Transverse colon (tissue), 4 donors: Measurements from ENCODE around the gene ABHD12.

Experiments used
- CTCF ChIP-seq, 5 experiments: fragments of 200-600 bp in 3 of 5; fragments of 450-650 bp in 2 of 5; sonication (generic) in 3 of 5; IDR thresholded peaks; 1 replicate in 2 of 5; 2 replicates in 3 of 5; pipeline ENCODE4 v1.5.1; 2016 to 2017; ENCODE audit warnings: antibody characterized with exemption in 5 of 5, inconsistent platforms in 3 of 5, mild to moderate bottlenecking in 2 of 5, moderate library complexity in 1 of 5
- POLR2A ChIP-seq: fragments of 450-650 bp; IDR thresholded peaks from one replicate; pipeline ENCODE4 v1.6.1; 2016; ENCODE audit warnings: antibody characterized with exemption, mild to moderate bottlenecking, moderate library complexity
- POLR2AphosphoS5 ChIP-seq, 3 donors: sonication (generic); formaldehyde crosslinking; IDR thresholded peaks; one replicate each; pipeline ENCODE4 v1.6.1; 2016; ENCODE audit warnings: antibody characterized with exemption in 3 of 3

GRCh38 chr20:25353747-25354705 lies 36.6 kb downstream of the ABHD12 start:
- no peak for TF ChIP-seq CTCF (IDR thresholded peaks at IDR 0.05)
- TF ChIP-seq POLR2AphosphoS5 (IDR thresholded peaks at IDR 0.05) = no peak
- TF ChIP-seq POLR2A = no peak
